NCI-H2081 (cell line): Measurements from ENCODE around the gene GNG3.
"Not testable (repeated sequence)": the region's sequence is repeated elsewhere in the genome, so short reads cannot be mapped to it uniquely, and the experiment has no call there.

Source experiments
- DNase-seq, 2 experiments: peaks; one replicate each; lab custom pipeline; 2025; lab: John Stamatoyannopoulos, UW

Gene GNG3

GRCh38 chr11:62687508-62688396 lies 19.7 kb upstream of the GNG3 start:
- no peak for DNase-seq

GRCh38 chr11:62688491-62688890 lies 19.0 kb upstream of the GNG3 start:
- DNase-seq = no peak

- peak in 1 of 2 experiments; percentile 36 for DNase-seq
Observed at GRCh38 chr11:62689421-62690183, 17.9 kb upstream of the GNG3 start, which contains the start of gene LRRN4CL. LRRN4CL (minus strand) TSS chr11:62689530; CDS start chr11:62688508, 1,022 bp downstream.

DNA sequence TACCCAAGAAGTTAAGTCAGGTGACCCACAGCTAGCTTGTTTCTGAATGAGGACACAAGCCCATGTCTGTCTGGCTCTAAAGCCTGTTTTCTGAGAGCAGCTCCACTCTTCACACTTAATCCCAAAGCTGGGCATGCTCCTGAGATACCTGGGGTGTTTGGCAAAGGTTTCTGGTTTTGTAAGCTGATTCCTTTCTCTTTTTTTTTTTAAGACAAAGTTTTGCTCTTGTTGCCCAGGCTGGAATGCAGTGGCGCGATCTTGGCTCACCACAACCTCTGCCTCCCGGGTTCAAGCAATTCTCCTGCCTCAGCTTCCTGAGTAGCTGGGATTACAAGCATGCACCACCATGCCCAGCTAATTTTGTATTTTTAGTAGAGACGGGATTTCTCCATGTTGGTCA lies 13.9 kb upstream of the GNG3 start:
- not testable (repeated sequence) for DNase-seq

- DNase-seq = peak; percentile 51 to 59
Observed at GRCh38 chr11:62694455-62695167, 12.9 kb upstream of the GNG3 start.

DNA sequence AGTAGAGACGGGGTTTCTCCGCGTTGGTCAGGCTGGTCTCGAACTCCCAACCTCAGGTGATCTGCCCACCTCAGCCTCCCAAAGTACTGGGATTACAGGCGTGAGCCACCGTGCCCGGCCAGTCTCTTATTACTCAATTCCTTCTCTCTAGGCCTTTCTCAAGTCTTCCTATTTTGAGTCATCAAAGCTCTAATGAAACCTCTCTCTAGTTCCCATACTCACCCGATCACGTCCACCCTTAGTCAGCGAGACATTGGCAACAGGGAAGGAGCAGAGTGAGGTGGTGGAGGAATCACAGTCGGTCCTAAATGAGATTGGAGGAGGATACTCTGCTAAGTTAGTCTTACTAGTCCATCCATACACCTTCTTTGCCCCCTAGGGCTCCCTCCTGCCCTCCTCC lies 5.2 kb upstream of the GNG3 start:
- DNase-seq = no peak

- not testable (repeated sequence) for DNase-seq
Observed at GRCh38 chr11:62703921-62704320, 3.6 kb upstream of the GNG3 start.

- peak in 1 of 2 experiments; percentile 48 for DNase-seq
Observed at GRCh38 chr11:62705413-62705812, 2.1 kb upstream of the GNG3 start.

DNA sequence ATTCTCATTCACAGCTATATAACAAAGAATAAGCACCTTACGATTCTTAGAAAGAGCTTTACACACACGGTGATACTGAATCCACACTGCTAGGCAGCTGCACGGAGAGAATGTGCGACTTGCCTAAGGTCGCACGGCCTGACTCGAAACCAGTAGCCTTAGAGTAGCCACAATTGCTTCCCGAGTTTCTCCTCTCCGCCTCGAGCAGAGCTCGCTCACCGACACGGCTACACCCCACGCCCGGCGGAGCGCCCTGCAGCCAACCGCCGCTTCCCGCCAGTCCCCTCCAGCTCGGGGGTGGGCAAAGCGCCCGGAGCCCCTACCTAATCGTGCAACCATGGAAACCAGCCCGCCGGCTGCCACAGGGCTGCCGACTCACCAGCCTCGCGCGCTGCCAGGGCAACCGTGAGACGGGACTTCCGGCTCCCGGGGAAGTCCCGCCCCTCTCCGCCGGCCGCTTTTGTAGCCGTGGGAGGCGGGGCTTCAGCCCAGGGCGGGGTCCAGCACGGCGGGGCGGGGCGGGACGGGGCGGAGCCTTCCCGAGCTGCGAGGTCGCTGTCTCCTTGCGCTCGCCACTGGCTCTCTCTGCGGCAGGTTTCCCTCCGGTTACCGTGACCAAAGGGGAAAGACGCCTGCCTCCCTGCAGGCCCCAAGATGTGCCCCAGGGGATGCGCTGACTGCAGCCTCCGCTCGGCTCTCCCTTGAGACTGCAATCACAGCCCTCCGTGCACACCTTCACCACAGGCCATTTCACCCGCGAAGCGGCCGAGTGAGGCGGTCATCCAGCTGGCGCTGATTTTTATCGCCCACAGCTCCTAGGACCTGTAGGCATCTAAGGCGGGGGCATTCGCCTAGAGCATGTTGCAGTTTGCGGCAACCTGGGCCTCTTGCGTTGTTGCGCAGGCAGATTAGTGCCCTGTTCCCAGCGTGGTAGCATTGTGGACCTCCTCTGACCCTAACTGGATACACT lies 1.3 kb upstream of the GNG3 start:
- peak; percentile 97 for DNase-seq

- no peak for DNase-seq
Observed at GRCh38 chr11:62706850-62707247, 627 bp upstream of the GNG3 start.

DNA sequence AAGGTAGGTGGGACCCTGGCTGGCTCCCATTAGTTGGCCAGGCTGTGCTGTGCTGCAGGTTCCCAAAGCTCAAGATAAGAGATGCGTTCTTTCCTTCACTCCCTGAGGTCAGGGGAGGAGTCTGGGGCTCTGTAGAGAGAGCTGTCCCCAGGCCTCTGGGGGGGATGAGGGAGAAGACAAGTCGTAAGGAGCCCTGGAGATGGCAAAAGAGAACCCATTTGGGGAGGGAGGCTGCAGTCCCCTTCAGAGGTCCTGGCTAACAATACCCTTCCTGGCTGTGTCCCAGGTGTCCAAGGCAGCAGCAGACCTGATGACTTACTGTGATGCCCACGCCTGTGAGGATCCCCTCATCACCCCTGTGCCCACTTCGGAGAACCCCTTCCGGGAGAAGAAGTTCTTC lies 916 bp downstream of the GNG3 start:
- no peak for DNase-seq

GRCh38 chr11:62708793-62709192 lies 1.3 kb downstream of the GNG3 start:
- peak; percentile 25 to 48 for DNase-seq

DNA sequence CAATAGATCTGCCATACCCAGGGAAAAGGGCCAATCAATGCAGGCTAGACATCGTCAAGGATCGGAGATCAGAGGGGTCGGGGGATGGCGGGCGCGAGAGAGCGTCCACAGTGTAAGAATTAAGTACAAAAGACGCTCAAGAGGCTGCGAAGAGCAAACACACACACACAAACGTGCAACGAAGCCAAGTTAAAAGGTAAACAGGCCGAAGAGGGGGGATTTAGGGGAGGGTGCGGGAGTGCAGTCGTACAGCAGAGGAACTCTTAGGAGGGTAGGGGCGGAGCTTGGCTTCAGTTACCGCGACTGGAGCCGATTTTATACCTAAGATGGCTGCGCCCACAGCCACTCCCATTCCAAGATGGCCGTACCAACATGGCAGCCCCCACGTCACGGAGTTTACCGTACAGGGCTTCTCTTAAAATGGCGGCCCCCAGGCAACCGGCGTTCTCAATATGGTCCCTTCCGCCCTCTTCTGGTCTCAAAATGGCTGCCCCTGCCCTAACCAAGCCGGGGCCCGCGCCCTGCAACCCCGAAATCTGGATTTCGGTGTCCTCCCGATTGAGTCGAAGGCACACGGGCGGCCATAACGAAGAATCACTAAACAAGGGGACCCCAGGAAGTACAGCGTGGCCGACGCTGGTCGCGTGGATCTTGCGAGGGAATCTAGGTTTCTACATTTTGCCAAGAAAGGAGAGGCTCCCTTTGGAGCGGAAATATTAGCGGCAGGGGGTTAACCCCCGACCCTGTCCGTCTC lies 1.9 kb downstream of the GNG3 start:
- DNase-seq = peak; percentile 98 to 99

GRCh38 chr11:62710001-62710345 lies 2.5 kb downstream of the GNG3 start:
- DNase-seq = no peak

DNA sequence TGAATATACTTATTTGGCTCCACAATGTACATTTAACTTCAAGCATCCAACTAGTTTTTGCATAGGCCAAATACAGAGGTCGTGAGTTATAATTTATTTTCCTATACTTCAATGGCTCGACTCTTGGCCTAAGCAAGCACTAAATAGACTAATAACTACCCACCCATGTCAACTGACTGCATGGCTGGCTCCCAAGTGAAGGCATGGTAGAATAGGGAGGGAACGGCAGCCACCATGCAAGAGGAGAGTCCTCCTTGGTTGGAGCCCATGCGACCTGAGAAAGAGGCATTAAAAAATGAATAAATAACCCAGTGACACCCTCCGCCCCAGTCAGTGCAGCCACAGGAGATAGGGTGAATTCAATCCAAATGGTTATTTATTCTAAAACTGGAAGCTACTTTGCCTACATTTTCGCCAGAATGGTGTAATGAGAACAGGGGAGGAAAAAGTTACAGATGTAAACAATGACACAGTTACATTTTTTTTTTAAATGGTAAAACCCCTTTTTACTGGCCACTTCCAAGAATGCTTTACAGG lies 4.9 kb downstream of the GNG3 start:
- no peak for DNase-seq

GRCh38 chr11:62712861-62713260 lies 5.4 kb downstream of the GNG3 start:
- DNase-seq = peak in 1 of 2 experiments; percentile 21

GRCh38 chr11:62713343-62713742 lies 5.9 kb downstream of the GNG3 start:
- DNase-seq = no peak

DNA sequence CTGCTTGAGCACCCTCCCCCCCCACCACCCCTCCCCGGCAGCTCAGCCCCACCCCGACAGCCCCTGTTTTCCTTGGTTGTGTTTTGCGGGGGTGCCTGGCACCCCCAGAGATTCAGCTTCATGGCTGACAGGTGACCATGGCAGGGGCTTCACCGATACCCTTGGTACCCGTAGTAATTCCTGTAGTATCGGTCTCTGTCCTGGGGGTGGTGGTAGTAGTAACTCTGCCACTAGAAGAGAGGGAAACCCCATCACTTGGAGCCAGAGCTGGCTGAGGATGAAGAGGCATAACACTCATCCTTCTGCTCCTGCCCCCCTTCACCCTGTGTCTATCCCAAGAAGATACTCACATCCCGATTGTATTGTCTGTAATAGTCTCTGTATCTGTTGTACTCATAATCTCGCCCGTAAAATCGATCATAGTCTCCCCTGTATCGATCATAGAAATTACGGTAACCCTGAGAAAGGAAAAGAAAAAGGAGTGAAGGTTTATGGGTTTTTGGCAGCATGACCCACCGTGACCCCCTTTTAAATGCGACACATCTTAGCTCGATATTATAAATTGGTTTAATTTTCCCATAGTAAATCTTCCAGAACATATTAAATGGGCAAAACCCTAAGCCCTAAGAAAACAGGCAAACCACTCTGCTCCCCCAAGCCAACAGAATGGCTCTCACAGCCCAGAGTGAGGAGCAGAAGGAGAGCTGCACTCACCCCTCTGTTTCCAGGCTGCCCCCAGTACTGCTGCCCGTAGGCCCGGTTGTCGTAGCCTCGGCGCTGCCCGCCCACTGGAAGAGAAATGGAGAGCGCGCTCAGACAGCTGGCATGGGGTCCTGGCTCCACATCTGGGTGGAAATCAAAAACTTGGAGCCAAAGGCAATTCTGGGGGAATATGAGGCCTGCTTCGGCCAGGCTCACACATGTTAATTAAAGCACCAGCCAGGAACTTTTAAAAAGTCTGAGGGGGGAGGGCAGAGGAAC lies 8.0 kb downstream of the GNG3 start:
- DNase-seq = no peak

DNA sequence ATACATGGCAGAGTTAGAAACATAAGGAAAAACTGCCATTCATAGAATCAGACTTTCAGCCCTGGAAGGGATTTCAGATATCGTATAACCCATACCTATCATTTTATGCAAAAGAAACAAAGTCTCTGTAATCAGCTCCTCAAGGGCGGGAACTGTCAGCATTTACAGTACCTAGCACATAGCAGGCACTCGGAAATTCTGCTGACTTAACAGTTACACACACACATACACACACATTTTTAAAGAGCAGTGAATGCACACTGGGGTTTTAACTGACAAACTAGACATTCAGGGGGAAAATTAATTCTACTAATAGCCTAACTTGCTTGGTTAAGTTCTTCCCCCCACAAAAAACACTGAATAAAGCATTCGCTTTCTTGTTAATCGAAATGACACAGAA lies 8.7 kb downstream of the GNG3 start:
- no peak for DNase-seq
